Stimulated activated CD4-positive, alpha-beta T cell treated with anti-CD3 and anti-CD28 coated beads, TNF-alpha, amount 100 ng/mL, for 48 hours (primary cell): ENCODE results near the gene PDE4A.
"Not testable (repeated sequence)": the region's sequence is repeated elsewhere in the genome, so short reads cannot be mapped to it uniquely, and the experiment has no call there.

Experiments used
- DNase-seq, 3 donors: peaks; one replicate each; pipeline ENCODE4 v3.0.0-alpha.2; 2020; ENCODE audit warnings: low read depth in 3 of 3

Gene PDE4A

GRCh38 chr19:10420444-10421239, at the start of gene PDE4A:
PDE4A (plus strand) TSS chr19:10420538; CDS start chr19:10420765, 227 bp downstream.
- DNase-seq, result no peak

- no peak for DNase-seq
Measured at GRCh38 chr19:10372690-10373089, 47.6 kb upstream of the PDE4A start.

- no peak for DNase-seq
Measured at GRCh38 chr19:10374931-10375330, 45.4 kb upstream of the PDE4A start.

- not testable (repeated sequence) for DNase-seq
Measured at GRCh38 chr19:10377140-10377640, 43.1 kb upstream of the PDE4A start.

- DNase-seq, result no peak
Measured at GRCh38 chr19:10378124-10378523, 42.2 kb upstream of the PDE4A start.

GRCh38 chr19:10379880-10380312, 40.4 kb upstream of the PDE4A start:
- DNase-seq, result no peak

- DNase-seq, result peak; percentile 90 to 96 (median 93)
Measured at GRCh38 chr19:10380313-10381102, 39.8 kb upstream of the PDE4A start, which contains the start of gene TYK2. TYK2 (minus strand) TSS chr19:10380572; CDS start chr19:10378406, 2,166 bp downstream.

- not testable (repeated sequence) for DNase-seq
Measured at GRCh38 chr19:10383223-10383499, 37.2 kb upstream of the PDE4A start.

- DNase-seq, result no peak
Measured at GRCh38 chr19:10384580-10384979, 35.8 kb upstream of the PDE4A start.

GRCh38 chr19:10388957-10389356, 31.4 kb upstream of the PDE4A start:
- peak; percentile 52 to 82 (median 77) for DNase-seq

GRCh38 chr19:10389863-10390262, 30.5 kb upstream of the PDE4A start:
- DNase-seq, result no peak

GRCh38 chr19:10390652-10391286, 29.6 kb upstream of the PDE4A start:
- peak; percentile 48 to 57 (median 53) for DNase-seq

- no peak for DNase-seq
Measured at GRCh38 chr19:10392120-10392519, 28.2 kb upstream of the PDE4A start.

- DNase-seq, result no peak
Measured at GRCh38 chr19:10393137-10393536, 27.2 kb upstream of the PDE4A start.

GRCh38 chr19:10395003-10395402, 25.3 kb upstream of the PDE4A start:
- no peak for DNase-seq

GRCh38 chr19:10395436-10395835, 24.9 kb upstream of the PDE4A start:
- DNase-seq, result no peak

- DNase-seq, result no peak
Measured at GRCh38 chr19:10395917-10396316, 24.4 kb upstream of the PDE4A start.

GRCh38 chr19:10398819-10399218, 21.5 kb upstream of the PDE4A start:
- no peak for DNase-seq

- DNase-seq, result not testable (repeated sequence)
Measured at GRCh38 chr19:10399340-10399739, 21.0 kb upstream of the PDE4A start.

GRCh38 chr19:10399878-10400277, 20.5 kb upstream of the PDE4A start:
- no peak for DNase-seq

GRCh38 chr19:10402441-10403038, 17.8 kb upstream of the PDE4A start:
- DNase-seq, result no peak
